GM19328 (cell line): Measurements from ENCODE around the gene ARHGDIA.
"Not testable (repeated sequence)": the region's sequence is repeated elsewhere in the genome, so short reads cannot be mapped to it uniquely, and the experiment has no call there.

Source experiments
- ATAC-seq: cut with Tn5 transposase; IDR thresholded peaks from one replicate; pipeline ENCODE4 v1.9.1; 2021; ENCODE audit warnings: mild to moderate bottlenecking, moderate library complexity; ENCODE audit not compliant: unreplicated experiment

The ARHGDIA gene

DNA sequence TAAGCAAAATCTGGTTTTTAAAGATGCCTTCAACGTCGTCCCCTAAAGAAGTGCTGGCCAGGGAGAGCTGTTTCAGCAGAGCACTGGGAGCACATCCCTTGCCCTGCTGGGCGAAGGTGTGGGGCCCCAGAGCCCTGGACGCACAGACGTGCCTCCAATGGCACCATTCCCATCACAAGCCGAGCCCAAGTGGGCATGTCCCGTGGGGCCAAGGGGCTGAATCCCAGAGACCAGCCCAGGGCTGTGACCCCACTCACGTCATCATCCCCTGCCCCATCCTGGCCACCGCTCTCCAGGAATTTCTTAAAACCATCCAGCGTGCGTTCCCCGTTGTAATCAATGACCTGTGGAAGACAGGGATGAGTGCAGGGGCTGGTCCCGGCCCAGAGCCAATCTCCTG is 26.2 kb downstream of the ARHGDIA start:
- ATAC-seq = no peak

DNA sequence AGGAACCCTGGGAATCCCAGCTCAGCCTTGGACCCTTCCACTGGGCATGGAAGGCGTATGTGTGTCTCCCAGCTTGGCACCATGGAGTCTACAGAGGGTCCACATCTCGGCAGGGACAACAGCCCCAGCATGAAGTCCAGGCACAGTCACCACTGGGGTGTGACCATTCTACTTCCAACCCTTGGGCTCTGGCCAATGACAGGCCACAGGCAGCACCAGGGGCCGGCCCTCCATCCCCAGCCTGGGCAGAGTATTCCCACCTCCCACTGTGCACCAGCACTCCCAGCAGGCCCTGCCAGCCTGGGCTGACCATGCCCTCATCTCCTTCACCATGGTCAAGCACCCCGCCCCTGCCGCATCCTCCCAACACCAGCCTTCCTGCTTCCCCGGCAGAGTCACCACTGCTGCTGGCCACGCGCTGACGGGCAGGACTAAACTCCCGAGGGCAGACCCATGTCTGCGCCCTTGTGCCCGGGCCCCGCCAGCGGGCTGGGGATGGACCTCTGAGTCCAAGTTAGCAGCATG is 26.7 kb downstream of the ARHGDIA start:
- no peak for ATAC-seq

DNA sequence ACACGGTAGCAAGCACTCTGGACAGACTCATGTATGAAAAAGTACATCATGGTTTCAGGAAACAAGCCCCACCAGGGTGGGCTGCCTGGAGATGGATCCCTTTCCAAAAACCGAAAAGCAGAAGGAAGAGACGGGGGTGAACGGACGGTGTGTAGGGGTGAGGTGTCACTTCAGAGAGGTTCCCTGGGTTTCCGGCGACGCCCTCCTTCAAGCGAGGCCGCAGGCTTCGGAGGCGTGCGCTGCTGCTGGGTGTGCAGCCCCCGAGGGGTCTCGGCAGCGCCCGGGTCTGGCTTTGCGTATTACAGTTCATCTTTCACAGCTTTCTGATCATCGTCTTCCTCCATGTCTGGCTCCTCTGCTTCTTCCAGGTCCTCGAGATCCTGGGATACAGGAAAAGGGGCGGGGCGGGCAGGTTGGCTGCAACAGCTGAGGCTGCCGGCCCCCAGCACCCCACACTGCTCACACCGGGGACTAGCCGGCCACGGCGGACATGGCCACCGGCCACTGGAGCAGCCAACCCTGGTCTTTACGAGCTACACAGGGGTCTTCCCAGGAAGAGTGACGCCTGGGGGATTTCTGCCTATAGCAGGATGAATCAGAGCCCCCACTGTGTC is 27.3 kb downstream of the ARHGDIA start:
- ATAC-seq = no peak

DNA sequence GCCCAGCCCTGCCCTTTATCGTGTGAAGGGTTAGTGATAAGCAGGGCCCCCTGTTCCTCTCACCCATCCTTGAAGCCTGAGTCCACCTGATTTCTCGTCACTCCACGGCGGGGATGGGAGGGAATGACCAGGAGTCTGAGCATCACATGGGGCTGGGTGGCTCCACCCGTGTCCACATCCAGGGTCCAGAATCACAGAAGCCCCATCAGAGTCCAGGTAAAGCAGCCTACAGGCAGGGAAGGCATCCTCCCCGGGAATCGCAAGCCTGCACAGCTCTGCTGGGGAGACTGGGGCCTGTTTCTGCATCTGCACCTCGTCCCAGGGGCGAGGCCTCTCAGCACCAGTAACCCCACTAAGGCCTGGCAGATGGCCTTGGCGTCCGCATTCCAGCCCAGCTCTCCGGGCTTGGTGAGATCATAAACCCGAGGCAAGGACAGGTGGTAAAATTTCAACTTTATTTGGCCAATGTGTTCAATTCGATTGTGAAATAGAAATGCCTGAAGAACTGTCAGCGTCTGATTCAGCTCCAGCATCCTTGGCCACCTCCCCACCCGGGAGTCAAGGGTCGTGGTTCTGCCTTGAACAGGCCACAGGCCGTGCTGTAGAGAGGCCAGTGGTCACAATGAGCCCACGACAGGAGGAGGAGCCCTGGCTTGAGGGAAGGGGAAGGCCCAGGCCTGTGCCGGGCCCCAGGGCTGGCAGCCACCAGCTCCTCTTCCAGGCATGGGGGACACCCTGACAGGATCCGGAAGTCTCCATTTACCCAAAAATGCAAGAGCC is 28.2 kb downstream of the ARHGDIA start:
- no peak for ATAC-seq

DNA sequence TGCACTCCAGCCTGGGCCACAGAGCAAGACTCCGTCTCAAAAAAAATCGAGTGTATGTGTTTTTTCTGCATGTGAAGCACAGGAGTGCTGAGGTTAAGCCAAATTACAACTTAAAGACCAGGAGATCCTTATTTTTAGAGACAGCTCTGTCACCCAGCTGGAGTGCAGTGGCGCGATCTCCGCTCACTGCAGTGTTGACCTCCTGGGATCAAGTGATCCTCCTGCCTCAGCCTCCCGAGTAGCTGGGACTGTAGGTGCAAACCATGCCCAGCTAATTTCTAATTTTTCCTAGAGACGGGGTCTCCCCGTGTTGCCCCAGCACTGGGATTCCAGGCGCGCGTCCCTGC is 28.8 kb downstream of the ARHGDIA start:
- ATAC-seq = no peak

DNA sequence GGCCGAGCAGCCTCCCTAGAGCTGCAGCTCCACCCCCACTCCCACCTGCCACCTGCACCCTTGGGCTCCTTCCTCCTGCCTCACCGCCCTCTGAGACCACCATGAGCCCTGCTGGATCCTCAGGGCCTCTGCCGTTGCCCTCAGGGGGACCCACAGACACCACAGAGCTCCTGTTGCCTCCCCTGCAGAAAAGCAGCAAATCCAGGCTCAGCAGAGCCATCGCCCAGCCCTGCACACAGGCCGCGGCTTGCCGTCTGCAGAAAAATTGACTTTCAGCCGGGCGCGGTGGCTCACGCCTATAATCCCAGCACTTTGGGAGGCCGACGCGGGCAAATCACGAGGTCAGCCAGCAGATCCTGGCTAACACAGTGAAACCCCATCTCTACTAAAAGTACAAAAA is 29.3 kb downstream of the ARHGDIA start:
- ATAC-seq = no peak

DNA sequence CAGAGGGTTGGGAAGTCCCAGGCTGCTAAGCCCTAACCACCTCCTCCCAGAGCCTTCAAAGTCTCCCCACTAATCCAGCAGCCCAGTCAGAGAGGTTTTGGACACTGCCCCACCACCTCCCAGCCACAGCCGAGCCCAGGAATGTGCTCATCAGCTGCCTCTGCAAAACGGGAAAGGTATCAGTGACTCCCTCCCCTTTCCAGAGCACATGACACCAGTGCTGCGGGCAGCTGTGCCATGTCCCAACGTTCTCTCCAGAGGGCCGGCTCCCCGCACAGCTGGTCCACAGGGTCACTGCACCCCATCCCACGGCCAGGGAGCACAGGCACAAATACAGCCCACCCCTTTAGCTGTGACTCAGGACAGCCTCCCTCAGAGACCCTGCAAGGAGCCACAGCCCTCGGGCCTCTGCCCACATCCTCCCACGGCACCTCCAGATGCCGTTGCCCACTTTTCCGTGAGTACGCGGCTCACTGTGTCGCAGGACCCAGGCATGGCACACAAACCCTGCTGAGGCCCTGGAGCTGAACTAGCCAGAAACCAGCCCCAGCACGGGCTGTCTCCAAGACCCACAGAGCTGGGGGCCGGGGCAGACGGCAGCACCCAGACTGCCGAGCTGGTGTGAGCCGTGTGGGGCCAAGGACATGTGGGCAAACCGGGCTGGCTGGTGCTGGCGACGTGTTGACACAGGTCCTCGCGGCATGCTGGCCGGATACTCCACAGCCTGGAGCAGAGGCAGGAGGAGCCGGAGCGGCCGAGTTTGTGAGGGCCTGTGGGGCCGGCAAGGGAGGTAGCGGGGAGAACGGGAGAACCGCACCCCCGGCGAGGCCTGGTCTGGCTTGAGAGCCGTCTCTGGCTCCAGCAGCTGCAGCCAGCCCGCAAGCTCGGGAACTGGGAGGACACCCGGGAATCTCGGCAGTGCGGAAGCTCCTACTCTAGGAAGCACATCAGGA is 30.0 kb downstream of the ARHGDIA start:
- no peak for ATAC-seq

DNA sequence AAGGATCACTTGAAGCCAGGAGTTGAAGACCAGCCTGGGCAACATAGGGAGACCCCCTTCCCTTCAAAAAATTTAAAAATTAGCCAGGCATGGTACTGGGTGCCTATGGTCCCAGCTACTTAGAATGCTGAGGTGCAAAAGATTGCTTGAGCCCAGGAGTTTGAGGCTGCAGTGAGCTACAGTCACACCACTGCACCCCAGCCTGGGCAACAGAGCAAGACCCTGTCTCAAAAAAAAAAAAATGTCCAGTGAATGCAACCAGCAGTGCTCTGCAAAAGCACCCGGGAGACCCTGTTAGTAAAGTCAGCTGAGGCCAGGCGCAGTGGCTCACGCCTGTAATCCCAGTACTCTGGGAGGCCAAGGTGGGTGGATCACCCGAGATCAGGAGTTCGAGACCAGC is 31.1 kb downstream of the ARHGDIA start:
- ATAC-seq = not testable (repeated sequence)

DNA sequence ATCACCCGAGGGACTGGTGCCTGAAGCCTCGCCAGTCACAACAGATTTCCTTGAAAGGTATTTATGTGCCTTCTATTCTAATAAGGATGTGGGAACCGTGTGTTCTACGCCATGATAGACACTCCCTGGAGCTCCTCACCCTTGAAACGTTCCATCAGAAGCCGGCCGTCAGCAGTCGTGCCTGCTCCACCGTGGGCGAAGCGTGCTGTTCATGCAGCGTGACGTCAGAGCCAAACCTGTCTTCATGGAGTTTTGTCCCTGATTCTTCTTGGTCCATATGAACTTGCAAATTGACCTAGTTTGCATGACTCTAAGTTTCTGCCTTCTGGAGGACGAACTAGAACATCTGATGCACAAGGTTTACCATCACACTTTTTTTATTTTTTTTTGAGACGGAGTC is 31.8 kb downstream of the ARHGDIA start:
- ATAC-seq = no peak

DNA sequence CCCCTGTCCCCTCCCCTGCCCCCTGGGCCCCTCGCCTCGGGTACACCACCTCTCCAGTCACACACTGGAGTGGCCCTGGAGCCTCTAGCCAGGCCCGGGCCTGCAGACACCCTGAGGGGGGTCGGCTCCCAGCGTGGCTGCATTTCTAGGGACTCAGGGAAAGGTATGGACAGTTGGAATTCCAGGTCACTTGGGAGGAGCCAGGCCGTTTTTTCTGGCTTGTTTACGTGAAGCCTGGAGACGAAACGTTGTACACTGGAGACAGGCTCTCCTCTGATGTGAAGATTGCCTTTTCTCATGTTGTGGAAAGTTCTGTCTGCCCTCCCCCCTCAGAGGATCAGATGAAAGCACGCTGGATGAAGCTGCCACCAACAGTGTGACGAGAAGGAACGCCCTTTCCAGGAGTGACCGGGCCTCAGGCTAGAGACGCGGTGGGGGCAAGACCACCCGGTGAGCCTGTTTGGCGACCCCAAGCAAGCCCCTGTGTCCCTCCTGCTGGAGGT is 32.3 kb downstream of the ARHGDIA start:
- no peak for ATAC-seq

DNA sequence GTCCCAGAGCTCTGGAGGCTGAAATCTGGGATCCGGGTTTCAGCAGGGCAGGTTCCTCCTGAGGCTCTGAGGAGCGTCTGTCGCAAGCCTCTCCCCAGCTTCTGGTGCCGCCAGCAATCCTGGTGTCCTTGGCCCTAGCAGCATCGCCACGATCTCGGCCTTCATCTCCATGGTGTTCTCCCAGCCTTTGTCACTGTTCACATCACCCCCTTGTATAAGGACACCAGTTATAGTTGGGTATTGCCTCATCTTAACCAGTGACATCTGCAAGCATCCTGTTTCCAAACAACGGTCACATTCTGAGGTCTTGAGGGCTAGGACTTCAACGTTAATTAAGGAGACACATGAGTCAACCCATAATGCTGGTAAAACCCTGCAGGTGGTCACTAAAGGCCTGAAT is 33.5 kb downstream of the ARHGDIA start:
- ATAC-seq = no peak

DNA sequence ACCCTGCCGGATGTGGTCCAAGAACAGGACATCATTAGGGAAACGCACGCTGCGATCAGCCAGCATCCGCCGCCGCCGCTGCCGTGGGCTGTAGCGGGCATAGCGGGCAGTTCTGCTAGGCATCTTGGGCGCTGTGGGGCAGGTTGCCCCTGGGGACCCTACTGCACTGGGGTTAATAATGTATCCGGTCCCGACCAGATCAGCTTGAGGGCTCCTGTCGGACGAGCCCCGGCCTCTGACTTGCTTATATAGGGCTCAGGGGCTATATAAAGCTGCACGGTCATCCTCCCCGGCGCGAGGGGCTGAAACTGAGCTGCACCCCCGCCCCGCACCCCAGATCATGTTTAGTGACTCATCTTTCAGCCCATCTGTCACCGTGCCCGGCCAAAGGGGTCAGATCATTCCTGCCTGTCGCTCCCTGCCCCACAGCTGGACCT is 36.3 kb downstream of the ARHGDIA start, which contains the start of gene PPP1R27:
Gene PPP1R27, minus strand, starts transcription at position 220 of the 437 bp plus-strand sequence. Its CDS starts 97 bp downstream, at position 123.
- ATAC-seq = no peak

DNA sequence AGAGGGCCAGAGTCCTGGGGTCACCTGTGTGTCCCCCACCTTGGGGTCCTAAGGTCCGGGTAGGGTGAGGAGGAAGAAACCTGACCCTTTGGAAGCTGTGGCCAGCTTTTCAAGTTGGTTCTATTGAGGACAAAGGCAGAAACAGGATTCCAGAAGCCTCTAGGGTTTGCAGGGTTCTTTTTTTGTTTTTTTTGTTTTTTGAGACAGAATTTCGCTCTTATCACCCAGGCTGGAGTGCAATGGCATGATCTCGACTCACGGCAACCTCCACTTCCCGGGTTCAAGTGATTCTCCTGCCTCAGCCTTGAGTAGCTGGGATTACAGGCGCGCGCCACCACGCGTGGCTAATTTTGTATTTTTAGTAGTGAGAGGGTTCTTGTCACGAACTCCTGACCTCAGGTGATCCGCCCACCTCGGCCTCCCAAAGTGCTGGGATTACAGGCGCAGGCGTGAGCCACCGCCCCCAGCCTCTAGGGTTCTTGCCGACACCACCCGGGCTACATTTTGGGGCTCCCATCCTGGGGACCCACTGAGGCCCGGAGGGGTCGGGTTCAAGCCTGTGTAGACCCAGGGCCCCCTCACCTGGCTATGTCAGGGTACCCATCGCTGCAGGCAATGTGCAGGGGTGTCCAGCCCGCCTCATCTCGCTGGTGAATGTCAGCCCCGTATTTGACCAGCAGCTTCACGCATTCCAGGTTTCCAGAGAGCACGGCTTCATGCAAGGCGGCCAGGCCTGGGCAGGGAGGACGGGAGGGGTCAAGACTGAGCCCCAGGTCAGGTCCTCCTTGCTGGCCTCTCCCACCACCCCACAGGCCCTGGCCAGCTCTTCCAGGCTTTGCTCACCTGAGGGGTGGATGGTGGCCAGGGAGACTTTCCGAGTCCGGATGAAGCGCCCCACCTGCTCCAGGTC is 37.0 kb downstream of the ARHGDIA start:
- ATAC-seq = no peak

DNA sequence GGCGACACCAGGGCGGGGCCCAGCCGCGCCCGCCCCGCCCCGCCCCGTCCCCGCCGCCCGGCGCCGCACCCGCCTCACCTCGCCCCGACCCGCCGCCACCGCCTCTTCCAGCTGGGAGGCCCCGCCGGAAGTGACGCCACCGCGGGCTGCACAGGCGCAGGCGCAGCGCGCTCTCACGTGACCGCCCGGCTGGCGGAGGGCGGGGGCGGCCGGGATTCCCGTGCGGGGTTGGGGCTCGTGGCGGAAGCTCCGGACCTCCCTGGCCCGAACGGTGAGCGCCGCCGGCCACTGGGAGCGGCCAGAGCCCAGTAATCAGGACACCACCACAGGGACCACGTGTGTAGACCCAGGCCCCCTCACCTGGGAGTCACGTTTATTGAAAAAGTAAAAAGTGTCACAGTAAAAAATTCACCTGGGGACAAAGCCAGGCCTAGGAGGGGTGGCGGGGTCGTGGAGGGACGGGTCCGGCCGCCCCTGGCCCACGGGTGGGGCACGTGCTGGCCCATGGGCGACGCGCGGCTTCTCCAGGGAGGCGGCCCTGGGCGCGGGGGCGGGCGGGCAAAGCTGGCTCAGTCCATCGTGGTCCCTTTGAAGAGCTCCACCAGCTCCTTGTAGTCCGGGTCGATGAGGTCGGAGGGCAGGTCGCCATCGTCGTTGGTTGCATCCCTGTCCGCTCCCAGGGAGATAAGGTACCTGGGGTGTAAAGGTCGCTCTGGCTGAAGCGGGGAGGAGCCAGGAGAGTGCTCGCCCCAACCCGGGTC is 37.8 kb downstream of the ARHGDIA start, which contains the start of gene MCRIP1:
Gene MCRIP1, minus strand, starts transcription at position 132 of the 761 bp plus-strand sequence. CDS start 8,785 bp downstream, outside the sequence.
- peak; percentile 66 for ATAC-seq

DNA sequence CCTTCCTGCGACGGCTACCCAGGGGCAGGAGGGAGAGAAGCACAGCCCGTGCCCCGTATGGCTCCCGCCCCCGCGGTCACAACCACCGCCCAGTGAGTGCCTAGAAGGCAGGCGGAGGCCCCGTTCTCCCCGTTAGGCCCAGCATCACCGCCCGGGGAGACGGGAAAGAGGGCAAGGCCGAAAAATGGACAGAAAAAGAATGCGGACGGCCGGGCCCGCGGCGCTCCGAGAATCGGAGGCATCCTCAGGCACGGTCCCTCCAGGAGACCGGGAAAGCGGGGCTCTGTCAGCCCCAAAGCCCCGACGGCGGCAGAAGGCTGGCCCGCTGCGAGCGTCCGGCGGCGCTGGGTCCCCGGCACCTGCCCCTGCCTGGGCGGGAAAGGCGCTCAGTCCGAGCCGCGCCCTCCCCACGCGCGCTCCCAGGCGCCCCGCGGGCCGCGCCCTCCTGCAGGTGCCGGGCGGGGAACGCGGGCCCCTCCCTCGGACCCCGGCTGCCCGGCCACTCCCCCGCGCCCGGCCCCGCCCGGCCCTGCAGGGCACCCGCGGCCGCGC is 38.5 kb downstream of the ARHGDIA start:
- peak; percentile 63 for ATAC-seq

DNA sequence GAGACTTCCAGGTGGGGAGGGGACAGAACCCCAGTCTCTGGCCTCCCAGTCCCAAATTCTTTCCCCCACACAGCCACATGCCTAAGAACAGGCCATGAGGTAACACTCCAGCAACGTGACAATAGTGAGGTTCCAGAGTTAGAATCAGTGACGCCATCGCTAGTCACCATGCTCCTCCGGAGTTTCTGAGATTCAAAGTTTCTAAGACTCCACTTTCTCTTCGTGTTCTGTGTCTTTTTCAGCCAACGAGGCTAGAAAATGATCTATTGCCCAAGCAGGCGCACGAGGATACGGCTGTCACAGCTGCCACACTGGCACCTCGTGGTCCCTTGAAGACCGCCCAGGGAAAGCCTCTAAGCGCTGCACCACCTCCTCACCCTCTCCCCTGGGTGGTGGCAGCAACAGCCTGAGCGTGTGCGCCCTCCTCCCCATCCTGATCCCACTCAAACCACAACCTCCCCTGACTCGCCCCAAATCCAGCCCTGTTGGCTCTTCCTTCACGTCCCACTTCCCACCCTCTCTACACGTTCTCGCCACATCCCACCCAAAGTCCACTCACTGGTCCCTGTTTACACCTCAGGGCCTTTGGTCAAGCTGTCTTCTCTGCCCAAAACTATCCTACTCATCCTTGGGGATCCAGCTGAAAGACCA is 39.1 kb downstream of the ARHGDIA start:
- no peak for ATAC-seq

DNA sequence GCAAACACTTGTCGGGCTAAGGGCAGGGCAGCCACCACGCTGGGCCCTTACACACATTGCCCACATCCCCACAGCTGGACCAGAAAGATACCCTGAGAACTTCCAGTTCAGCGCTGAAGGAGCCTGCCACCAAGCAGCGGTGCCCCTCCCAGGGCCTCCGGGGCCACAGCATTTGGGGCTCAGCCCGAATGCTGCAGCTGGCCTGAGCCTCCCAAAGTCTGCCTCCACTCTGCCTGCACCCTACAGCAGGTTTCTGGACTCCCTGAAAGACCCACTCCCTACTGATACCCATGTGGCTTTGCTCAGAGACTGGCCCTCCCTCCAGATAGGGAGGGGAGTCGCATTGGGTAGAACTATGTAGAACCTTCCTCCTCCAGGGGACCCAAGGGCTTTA is 39.6 kb downstream of the ARHGDIA start:
- ATAC-seq = no peak

DNA sequence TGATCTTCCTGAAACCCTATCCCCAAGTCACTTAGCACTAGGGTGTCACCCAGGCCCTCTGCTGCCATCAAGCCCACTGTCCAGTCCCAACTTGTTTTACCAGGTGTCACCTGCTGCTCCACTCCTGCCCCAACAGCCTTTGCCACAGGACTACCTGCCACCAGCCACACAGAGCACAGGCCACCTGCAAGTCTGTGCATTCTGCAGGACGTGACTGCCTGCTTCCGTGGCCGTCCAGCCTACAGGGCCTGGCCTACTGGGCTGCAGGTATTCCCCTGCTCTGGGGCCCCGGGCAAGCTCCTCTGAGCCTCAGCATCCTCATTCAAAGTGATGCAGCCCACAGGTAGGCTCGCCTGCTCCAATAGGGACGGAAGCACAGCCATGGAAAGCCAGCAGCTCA is 41.3 kb downstream of the ARHGDIA start:
- no peak for ATAC-seq
